NCI-H2196 treated with DMSO at 0.1 percent for 48 hours (cell line): ENCODE results near the gene C11orf86.
"Not testable (repeated sequence)": the region's sequence is repeated elsewhere in the genome, so short reads cannot be mapped to it uniquely, and the experiment has no call there.

Experiments
- DNase-seq: peaks from one replicate; lab custom pipeline; 2025; ENCODE audit not compliant: unreplicated experiment; lab: John Stamatoyannopoulos, UW

C11orf86 gene

DNA sequence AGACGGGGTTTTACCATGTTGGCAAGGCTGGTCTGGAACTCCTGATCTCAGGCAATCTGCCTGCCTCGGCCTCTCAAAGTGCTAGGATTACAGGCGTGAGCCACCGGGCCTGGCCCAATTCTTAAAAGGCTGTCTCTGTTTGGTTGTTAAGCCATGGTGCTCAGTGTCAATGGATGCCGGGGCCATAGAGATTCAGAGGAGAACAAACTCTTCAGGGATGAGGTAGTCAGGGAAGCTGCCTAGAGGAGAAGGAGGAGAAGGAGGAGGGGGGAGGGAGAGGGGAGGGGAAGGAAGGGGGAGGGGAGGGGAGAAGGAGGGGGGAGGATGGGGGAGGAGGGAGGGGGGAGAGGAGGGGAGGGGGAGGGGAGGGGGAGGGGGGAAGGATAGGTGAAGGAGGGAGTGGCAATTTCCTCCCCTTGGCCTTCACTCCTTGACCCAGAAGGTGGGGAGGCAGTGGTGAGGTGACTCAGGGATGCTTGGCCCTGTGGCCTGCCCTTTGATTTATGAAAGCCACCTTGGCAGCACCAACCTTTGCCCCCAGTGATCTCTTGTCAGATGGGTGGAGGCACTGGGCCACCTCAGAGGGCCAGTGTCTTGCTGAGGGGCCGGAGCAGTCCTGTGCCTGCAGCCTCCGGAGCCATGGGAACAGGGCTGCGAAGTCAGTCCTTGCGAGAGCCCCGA lies at the start of gene C11orf86:
Gene C11orf86, plus strand, starts transcription at position 581 of the 681 bp plus-strand sequence. Its CDS starts 59 bp downstream, at position 640.
- no peak for DNase-seq

DNA sequence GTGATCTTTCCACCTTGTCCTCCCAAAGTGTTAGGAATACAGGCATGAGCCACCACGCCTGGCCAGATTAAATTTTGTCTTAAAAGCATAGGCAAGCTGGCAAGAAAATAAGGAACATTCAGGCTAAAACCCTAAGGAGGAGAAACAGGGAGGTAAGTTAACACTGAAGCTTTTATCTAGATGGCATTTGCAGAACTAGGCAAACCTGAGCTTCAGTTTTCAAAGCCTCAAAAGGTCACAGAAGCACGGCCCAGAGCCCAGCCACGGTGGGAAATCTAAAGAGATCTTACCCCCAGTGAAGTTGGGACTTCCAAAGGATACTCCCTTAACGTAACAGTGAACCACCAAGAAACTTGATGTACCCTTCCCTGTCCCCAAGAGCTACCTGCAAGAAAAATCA lies 45.4 kb upstream of the C11orf86 start:
- no peak for DNase-seq

- no peak for DNase-seq
These were observed 42.6 kb upstream of the C11orf86 start for GRCh38 chr11:66932543-66932942.

- DNase-seq = no peak
These were observed 41.6 kb upstream of the C11orf86 start for GRCh38 chr11:66933531-66933930.

DNA sequence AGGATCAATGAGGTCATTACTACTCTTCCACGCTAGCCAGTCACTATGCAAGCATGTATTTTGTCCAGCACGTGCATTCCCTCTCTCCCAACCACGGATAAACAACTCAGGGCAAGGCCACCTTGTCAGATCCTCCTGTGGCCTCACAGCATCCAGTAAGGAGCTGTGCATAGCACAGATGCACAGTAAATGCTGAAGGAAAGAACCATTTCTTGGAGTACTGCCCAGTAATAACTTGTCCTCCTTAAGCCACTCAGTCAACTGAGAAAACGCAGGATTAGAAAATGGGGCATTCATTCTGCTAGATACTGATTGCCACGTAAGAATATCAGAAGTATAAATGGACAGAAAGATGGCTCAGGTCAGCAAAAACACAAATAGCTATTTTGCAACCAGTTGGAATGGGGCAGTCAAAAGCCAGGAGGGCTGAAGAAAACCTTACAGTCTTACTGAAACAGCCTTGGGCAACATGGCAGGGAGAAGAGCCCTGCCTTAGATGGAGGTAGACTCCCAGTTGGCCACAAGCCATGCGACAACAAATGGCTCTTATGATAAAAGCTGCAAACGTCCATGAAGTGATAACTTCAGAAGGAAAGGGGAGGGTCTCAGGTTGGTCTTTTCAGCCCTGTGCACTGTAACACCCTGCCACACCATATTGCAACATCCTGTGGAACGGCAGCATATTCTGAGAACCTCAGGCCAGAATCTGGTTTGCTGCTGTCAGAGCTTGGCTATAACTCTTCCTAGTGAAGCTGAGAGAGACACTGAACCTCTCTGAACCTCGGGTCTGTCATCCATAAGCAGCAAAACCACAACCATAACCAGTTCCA lies 39.9 kb upstream of the C11orf86 start:
- no peak for DNase-seq

DNA sequence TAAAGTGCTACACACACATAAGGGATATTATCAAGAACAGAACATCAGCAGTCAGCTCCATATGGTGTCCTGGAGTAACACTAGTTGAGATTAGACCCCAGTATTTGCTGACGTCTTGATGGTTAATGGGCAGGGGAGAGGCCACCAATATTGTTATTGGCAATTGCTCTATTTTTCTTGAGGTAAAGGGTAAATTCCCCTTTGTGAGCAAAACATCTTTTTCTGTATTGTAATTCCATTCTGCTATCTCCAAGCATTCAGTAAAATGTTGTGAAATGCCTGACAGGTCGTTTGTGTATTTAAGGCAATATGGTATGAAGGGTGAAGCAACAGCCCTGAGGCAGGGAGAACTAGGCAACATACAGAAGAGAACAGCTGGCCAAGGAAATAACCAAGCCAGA lies 38.8 kb upstream of the C11orf86 start:
- DNase-seq = no peak

GRCh38 chr11:66937193-66937733 lies 37.8 kb upstream of the C11orf86 start:
- no peak for DNase-seq

DNA sequence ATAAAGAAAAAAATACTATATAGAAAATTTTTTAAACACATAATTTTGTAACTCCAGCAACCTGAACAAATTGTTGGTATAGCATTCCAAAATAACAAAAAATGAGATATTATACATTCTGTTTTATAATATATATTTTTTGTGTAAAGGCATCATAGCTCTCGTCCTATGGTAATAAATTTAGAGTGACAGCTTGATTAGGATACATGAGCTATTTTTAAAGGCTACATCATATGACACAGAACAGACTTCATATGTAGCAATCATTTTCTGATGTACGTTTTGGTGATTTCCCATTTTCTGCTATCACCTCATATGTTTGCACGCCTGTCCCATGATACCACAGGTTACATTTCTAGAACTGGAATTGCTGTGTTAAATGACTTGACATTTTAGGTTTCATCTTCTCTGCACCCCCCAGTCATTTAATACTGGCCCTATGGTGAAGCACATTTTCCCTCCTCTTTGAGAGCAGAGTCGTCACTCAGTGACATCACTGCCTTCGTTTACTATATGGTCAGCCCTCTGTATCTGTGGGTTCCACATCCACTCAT lies 36.4 kb upstream of the C11orf86 start:
- DNase-seq = no peak

DNA sequence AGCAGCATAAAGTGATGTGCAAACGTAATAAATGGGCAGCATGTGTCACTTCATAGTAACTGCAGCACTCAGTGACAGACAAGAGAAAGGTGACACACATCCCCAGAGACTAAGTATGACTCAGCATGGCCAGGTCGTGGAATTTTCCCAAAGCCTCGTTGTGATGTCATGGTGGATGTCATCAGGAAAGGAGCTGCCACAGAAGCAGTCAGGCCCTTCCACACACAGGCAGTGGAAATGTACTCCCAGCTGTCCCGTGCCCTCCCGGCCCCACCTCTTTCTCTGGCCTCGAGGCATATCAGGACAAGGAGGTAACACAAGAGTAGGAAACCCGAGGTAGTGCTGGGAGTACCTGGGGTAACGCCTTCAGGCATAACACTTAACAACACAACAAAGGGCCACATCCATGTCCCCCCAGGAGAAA lies 25.0 kb upstream of the C11orf86 start:
- DNase-seq = no peak

GRCh38 chr11:66951135-66951534 lies 24.0 kb upstream of the C11orf86 start:
- no peak for DNase-seq

DNA sequence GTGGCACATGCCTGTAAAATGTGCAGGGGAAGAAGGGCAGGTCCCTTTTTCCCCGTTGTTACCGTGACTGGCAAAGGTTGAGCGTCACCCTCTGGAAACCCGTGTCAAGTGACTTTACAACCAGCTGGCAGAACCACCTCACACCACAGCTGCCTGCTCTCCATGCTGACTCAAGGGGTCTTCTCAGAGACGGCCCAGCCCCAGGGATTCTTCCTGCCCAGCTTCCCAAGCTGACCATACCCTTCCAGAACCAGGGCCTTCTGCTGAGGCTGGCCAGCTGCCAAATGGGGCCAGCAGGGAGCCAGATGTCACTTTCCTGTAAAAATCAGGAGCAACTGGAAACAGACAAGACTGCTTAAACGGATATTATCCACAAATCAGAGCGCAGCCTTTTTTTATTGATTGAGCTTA lies 23.2 kb upstream of the C11orf86 start:
- no peak for DNase-seq

DNA sequence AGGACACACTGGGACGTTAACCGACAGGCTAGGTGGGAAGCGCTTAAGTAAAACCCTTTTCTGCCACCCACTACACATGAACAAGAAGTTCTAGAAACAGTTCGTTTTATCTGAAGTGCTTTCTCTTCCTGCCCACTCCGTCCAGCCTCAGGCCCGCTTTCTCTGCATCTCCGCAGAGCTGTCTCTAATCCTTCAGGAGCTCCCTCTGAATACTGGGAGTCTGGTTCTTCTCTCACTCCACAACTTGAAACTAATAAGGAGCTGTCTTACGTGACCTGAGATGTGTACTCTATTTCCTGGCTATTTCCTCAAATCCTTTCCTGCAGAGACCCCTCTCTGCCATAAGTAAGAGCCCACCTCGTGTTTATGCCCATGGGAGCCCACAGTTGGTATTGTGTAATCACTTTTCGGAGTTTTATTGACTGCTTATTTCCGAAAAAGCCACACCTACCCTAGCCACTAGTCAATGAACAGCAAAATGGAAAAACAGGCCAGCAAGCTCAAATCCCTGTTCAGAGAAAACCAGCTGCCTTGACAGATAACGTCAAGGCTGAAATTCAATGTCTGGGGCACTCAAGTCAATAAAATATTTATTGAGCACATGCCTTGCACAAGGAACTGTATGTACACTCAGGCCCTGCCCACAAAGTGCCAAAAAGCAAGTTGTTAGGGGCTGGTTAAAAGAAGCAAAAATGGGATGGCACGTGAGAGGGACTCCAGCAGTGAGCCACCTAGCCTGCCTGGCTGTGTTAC lies 21.8 kb upstream of the C11orf86 start:
- DNase-seq = no peak

DNA sequence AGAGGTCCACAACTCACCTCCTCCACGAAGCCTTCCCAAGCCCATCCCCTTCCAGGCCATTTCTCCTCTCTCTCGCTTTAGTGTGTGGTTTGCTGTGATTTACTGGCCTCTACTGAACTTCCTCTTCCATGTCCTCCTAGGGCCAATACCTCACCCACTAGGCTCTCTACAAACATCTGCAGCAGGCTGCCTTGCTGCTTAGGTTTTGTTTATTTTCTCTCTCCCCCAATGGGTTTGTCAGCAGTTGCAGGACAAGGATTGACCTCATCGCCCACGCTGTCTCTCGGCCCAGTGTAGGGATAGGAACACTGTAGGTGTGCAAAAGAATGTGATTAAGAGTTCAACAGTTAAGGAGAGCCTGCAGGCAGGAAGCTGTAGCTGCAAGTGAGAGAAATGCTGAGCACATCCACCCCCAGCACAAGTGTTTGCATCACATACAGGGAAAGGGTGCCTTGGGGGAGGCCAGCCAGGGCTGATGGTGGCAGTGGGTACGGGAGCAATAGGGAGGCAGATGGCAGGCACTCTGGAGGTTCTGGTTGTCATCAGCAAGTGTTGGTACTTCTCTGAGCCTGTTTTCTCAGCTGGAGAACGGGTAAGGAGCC lies 18.3 kb upstream of the C11orf86 start:
- DNase-seq = no peak

DNA sequence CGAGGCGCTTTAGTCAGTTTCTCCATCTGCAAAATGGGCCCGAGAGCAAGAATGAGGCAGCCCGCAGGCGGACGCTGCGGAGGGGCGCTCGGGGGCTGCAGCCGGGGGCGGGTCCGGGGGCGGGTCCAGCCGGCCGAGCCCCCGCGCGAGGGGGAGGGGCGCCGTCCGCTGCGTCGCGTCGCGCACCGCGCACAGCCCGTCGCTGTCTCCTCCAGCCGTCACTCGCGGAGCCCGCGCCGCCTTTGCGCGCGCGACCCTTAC lies 17.2 kb upstream of the C11orf86 start:
- DNase-seq = no peak

DNA sequence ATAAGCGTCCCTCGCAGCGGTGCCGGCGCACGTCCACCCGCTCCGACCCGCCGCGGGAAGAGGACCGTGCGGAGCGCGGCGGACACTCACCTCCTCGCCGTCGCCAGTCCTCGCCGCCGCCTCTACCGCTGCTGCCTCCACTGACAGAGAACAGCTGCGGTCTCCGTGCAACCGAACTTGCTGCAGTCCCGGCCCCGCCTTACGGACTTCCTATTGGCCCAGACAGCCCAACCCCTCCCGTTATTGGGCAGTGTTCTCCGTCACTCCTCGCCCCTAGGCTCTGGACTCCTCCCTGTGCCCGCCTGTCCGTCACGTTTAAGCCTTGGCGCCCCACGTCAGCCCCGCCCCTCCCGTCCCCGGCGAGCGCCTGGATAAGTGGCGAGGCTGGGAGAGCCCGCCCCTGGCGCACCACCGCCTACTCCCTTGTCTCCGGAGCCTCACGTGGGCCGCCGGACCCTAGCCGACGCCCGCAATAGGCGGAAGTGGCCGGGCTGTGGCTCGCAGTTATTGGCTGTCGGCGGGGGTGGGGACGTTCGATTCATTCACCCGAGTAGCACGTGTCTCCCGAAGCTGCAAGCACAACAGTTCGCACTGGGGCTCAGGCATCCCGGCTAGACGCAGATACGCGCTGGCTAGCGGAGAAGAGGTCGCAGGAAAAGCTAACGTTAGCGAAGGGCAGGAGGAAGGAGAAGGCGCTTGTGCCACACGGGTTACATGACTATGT lies 16.7 kb upstream of the C11orf86 start, which contains the start of gene PC:
Gene PC, minus strand, starts transcription at position 152 of the 724 bp plus-strand sequence. CDS start 86,224 bp downstream, outside the sequence.
- DNase-seq = peak; percentile 100

GRCh38 chr11:66958956-66959274 lies 16.2 kb upstream of the C11orf86 start:
- DNase-seq = no peak

DNA sequence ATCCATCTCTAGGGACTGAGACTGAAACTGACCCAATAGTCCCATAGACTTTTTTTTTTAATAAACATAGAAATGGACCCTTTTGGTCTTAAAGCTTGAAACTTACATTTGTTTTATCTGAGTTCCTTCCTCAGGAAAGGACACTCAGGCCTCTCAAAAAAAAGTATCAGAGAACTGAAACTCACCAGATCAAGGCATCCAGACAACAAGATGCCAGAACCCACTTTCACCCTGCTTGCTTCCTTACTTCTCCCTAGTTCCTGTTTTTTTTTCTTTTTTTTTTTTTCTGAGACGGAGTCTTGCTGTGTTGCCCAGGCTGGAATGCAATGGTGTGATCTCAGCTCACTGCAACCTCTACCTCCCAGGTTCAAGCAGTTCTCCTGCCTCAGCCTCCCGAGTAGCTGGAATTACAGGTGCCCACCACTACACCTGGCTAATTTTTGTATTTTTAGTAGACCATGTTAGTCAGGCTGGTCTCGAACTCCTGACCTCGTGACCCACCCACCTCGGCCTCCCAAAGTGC lies 13.4 kb upstream of the C11orf86 start:
- not testable (repeated sequence) for DNase-seq

DNA sequence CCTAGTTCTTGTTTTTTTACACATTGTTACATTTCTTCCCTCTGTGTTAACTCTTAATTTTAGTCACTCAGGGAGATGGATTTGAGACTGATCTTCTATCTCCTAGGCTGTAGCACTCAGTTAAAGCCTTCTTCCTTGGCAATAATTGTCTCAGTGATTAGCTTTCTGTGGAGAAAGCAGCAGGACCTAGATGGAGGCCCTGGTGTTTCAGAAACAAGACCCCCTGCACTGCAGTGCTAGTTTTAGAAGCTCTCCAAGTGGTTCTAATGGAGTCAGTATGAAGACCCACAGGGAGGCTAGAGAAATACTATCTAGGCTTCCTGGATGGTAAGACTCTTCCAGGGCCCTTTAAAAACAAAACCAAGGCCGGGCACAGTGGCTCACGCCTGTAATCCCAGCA lies 12.9 kb upstream of the C11orf86 start:
- no peak for DNase-seq

- DNase-seq = no peak
These were observed 12.3 kb upstream of the C11orf86 start for GRCh38 chr11:66962801-66963200.

GRCh38 chr11:66964495-66964894 lies 10.6 kb upstream of the C11orf86 start:
- no peak for DNase-seq
